Loucy (cell line): ENCODE measurements around the gene GIGYF1.
"Not testable (repeated sequence)": the region's sequence is repeated elsewhere in the genome, so short reads cannot be mapped to it uniquely, and the experiment has no call there.

Experiments
- H2AFZ ChIP-seq: fragments of 200-600 bp; sonication (generic); 2 replicates; pipeline ENCODE4 v1.6.0; 2016; ENCODE audit warnings: antibody characterized with exemption, mild to moderate bottlenecking, low read length, moderate library complexity
- H3F3A ChIP-seq: fragments of 200-600 bp; 2 replicates; pipeline ENCODE4 v1.6.0; 2016; ENCODE audit warnings: antibody characterized with exemption, low read depth, mild to moderate bottlenecking
- H3K27me3 ChIP-seq: fragments of 200-600 bp; sonication (generic); 2 replicates; pipeline ENCODE4 v1.6.1; 2014; ENCODE audit warnings: low read length, mild to moderate bottlenecking; ENCODE audit not compliant: insufficient read depth, poor library complexity, severe bottlenecking
- H3K36me3 ChIP-seq: fragments of 200-600 bp; sonication (generic); 2 replicates; pipeline ENCODE4 v1.6.1; 2016; ENCODE audit warnings: low read length; ENCODE audit not compliant: insufficient read depth
- H3K4me1 ChIP-seq: fragments of 200-600 bp; sonication (generic); 2 replicates; pipeline ENCODE4 v1.5.1; 2014; ENCODE audit warnings: low read length, mild to moderate bottlenecking; ENCODE audit not compliant: insufficient read depth, poor library complexity, severe bottlenecking
- H3K4me2 ChIP-seq: fragments of 200-600 bp; sonication (generic); 2 replicates; pipeline ENCODE4 v1.6.0; 2014; ENCODE audit warnings: antibody characterized with exemption, low read length, low read depth, mild to moderate bottlenecking; ENCODE audit not compliant: poor library complexity, severe bottlenecking
- H3K4me3 ChIP-seq: fragments of 200-600 bp; sonication (generic); 2 replicates; pipeline ENCODE4 v1.5.1; 2014; ENCODE audit warnings: low read length, mild to moderate bottlenecking, mixed read lengths; ENCODE audit not compliant: poor library complexity, severe bottlenecking
- H3K79me2 ChIP-seq: fragments of 200-600 bp; sonication (generic); 2 replicates; pipeline ENCODE4 v1.6.1; 2014; ENCODE audit warnings: low read length; ENCODE audit not compliant: insufficient read depth
- H3K9ac ChIP-seq: fragments of 200-600 bp; sonication (generic); 2 replicates; pipeline ENCODE4 v1.6.0; 2014; ENCODE audit warnings: mild to moderate bottlenecking, low read depth, low read length, moderate library complexity; ENCODE audit not compliant: poor library complexity, severe bottlenecking
- H3K9me2 ChIP-seq: fragments of 200-600 bp; sonication (generic); replicated peaks from 2 replicates; pipeline ENCODE4 v1.6.1; 2016; ENCODE audit warnings: low read depth, low read length, mixed read lengths
- H3K9me3 ChIP-seq: fragments of 200-600 bp; sonication (generic); 2 replicates; pipeline ENCODE4 v1.6.1; 2014; ENCODE audit warnings: mild to moderate bottlenecking, antibody characterized with exemption, low read length, low read depth; ENCODE audit not compliant: insufficient read depth
- H4K20me1 ChIP-seq: fragments of 200-600 bp; sonication (generic); 2 replicates; pipeline ENCODE4 v1.6.0; 2014; ENCODE audit warnings: antibody characterized with exemption, low read length, mild to moderate bottlenecking; ENCODE audit not compliant: insufficient read depth, poor library complexity, severe bottlenecking
- CTCF ChIP-seq: fragments of 200-600 bp; sonication (generic); conservative IDR thresholded peaks from 2 replicates; pipeline ENCODE4 v1.5.1; 2014; ENCODE audit warnings: mild to moderate bottlenecking, antibody characterized with exemption, low read length
- EZH2phosphoT487 ChIP-seq: fragments of 200-600 bp; IDR thresholded peaks from 2 replicates; pipeline ENCODE4 v1.6.1; 2018; ENCODE audit warnings: antibody characterized with exemption, mild to moderate bottlenecking, moderate library complexity, borderline replicate concordance

GIGYF1 gene

GRCh38 chr7:100665168-100665726 lies 28.8 kb downstream of the GIGYF1 start:
- no peak overlapping the region for H3K9ac ChIP-seq
- H4K20me1 ChIP-seq = no peaks in the 10 kb centered on the region
- no peak overlapping the region for H3K4me3 ChIP-seq
- no peak for TF ChIP-seq CTCF
- TF ChIP-seq EZH2phosphoT487 = no peak
- no peaks in the 10 kb centered on the region for H3K9me3 ChIP-seq
- no peaks in the 10 kb centered on the region for H3K79me2 ChIP-seq
- H3K9me2 ChIP-seq = no peaks in the 10 kb centered on the region
- H3K4me1 ChIP-seq = no peaks in the 10 kb centered on the region
- no peaks in the 10 kb centered on the region for H3K27me3 ChIP-seq
- no peaks in the 10 kb centered on the region for H3K36me3 ChIP-seq
- H2AFZ ChIP-seq = no peak overlapping the region
- no peak overlapping the region for H3K4me2 ChIP-seq
- no peaks in the 10 kb centered on the region for H3F3A ChIP-seq

- not testable (repeated sequence) for H3K4me1 ChIP-seq, H3K9me2 ChIP-seq, H3K79me2 ChIP-seq, H3K4me3 ChIP-seq, H3F3A ChIP-seq, H3K27me3 ChIP-seq, H4K20me1 ChIP-seq, H2AFZ ChIP-seq, H3K9me3 ChIP-seq, H3K36me3 ChIP-seq, H3K9ac ChIP-seq, H3K4me2 ChIP-seq
Measured at GRCh38 chr7:100662194-100662776, 31.8 kb downstream of the GIGYF1 start.

GRCh38 chr7:100655908-100656674 lies 38.0 kb downstream of the GIGYF1 start, which contains the start of gene ACTL6B:
Gene ACTL6B, minus strand, starts transcription at chr7:100656448. Its CDS starts 94 bp downstream, at chr7:100656354.
- Histone ChIP-seq H3K4me3 (no peak within 1 kb of the TSS), H3K9me3 (no peaks in the 10 kb centered on the region), H4K20me1 (no peaks in the 10 kb centered on the region), H3K36me3 (no peaks in the 10 kb centered on the region), H3F3A (no peaks in the 10 kb centered on the region), H3K79me2 (no peaks in the 10 kb centered on the region), H3K27me3 (no peaks in the 10 kb centered on the region), H3K4me1 (no peaks in the 10 kb centered on the region), H2AFZ (no peak within 1 kb of the TSS), H3K4me2 (no peak within 1 kb of the TSS), H3K9me2 (no peaks in the 10 kb centered on the region), H3K9ac (no peak within 1 kb of the TSS)
- TF ChIP-seq EZH2phosphoT487 = no peak
- TF ChIP-seq CTCF = no peak
